ENCODE measurements around the gene CYP27B1.
"Not testable (repeated sequence)": the region's sequence is repeated elsewhere in the genome, so short reads cannot be mapped to it uniquely, and the experiment has no call there.

CYP27B1 gene

DNA sequence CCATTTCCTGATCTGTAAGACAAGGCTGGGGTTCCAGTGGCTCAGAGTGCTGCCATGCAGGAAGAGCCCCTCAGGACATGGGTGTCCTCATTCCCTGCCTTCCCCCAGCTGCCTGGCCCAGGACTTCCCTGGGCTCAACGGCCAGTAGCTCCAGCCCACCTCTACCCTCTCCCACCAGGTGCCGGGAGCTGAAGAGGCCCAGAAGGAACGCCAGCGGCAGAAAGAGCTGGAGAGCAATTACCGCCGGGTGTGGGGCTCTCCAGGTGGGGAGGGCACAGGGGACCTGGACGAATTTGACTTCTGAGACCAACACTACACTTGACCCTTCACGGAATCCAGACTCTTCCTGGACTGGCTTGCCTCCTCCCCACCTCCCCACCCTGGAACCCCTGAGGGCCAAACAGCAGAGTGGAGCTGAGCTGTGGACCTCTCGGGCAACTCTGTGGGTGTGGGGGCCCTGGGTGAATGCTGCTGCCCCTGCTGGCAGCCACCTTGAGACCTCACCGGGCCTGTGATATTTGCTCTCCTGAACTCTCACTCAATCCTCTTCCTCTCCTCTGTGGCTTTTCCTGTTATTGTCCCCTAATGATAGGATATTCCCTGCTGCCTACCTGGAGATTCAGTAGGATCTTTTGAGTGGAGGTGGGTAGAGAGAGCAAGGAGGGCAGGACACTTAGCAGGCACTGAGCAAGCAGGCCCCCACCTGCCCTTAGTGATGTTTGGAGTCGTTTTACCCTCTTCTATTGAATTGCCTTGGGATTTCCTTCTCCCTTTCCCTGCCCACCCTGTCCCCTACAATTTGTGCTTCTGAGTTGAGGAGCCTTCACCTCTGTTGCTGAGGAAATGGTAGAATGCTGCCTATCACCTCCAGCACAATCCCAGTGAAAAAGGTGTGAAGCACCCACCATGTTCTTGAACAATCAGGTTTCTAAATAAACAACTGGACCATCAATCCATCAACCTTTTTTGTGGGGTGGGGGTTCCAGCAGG, 46.0 kb downstream of the CYP27B1 start:
- FAIRE-seq = no peak

DNA sequence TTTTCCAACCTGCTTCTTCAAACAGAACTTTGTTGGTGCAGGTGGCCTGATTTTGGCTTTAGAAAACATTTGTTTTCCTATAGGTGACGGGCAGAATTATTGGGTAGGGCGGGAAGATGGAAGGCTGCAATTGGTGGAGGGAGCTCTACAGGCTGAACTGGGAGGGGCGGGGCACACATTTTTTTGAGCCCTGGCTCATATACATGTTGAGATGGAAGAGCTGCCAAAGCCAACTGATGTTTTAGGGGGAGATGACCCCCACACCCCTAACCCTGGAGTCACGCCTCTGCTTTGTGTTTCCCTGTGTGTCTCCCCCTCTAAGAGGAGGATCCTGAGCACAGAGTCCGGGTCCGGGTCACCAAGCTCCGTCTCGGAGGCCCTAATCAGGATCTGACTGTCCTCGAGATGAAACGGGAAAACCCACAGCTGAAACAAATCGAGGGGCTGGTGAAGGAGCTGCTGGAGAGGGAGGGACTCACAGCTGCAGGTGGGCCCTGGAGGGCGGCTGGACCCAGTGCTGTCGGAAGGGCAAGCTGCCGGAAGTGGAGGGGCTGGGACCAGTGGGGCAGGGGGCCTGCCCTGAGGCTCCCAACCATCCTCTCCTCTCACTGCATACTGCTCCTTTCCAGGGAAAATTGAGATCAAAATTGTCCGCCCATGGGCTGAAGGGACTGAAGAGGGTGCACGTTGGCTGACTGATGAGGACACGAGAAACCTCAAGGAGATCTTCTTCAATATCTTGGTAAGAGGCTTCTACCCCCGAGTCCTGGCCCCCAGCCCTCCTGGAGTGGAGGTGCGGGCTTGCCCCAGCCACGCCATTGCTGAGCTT, 46.9 kb downstream of the CYP27B1 start:
- no peak for FAIRE-seq

DNA sequence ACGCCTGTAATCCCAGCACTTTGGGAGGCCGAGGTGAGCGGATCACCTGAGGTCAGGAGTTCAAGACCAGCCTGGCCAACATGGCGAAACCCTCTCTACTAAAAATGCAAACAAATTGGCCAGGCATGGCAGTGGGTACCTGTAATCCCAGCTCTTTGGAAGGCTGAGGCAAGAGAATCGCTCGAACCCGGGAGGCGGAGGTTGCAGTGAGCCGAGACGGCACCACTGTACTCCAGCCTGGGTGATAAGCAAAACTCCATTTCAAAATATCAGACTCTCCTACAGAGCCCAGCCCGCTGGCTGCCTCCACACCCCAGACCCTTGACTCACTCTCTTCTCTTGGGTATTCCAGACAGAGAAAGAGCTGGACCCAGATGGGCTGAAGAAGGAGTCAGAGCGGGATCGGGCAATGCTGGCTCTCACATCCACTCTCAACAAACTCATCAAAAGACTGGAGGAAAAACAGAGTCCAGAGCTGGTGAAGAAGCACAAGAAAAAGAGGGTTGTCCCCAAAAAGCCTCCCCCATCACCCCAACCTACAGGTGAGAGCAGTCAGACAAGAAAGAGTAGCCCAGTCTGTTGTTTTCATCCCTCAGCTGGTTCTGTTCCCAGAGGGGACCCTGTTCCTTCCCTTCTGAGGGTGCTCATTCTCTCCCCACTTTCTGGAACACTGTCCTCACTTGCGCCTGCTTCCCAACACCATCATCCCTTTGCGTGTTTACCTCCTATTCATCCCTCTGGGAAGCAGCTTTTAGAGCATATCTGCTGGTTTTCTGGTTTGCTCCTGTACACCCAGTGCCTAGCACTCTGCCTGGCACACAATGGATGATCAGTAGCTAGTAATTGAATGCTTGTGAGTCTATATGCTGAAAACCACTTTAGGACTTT, 48.0 kb downstream of the CYP27B1 start:
- no peak for FAIRE-seq

DNA sequence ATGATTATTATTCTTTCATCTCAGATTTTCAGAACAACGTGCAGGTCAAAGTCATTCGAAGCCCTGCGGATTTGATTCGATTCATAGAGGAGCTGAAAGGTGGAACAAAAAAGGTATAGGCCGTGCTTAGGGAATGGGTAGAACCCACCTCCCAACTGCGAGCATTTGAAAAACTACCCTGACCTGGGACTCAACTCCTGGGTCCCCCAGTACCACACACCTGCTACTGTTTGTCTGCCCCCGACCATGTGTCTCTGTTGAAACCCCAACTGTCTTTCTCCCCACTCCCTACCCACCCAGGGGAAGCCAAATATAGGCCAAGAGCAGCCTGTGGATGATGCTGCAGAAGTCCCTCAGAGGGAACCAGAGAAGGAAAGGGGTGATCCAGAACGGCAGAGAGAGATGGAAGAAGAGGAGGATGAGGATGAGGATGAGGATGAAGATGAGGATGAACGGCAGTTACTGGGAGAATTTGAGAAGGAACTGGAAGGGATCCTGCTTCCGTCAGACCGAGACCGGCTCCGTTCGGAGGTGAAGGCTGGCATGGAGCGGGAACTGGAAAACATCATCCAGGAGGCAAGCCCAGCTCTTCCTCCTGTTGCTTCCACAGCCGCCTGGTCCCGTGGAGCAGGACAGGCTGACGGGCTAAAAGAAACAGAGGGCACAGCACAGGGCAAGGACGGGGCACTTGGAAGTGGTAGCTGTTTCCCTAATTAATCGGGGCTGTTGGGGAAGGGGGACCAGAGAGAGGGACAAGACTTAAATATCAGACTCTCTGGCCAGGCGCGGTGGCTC, 48.8 kb downstream of the CYP27B1 start:
- FAIRE-seq = no peak

DNA sequence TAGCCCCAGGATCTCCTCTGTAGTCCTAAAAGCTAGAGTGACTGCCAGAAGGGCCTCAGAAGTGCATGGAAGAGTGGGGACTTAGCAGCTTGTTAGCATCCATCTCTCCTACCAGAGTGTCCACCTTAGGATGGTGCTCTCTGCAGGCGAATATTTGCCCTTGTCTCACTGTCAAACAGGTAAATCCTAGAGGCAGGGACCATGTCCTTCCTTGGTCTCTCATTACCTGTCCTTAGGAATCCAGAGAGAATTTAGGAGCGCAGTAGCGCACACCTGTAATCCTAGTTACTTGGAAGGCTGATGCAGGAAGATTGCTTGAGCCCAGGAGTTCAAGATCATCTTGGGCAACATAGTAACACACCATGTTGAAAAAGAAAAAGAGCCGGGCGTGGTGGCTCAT, 49.7 kb downstream of the CYP27B1 start:
- no peak for FAIRE-seq

DNA sequence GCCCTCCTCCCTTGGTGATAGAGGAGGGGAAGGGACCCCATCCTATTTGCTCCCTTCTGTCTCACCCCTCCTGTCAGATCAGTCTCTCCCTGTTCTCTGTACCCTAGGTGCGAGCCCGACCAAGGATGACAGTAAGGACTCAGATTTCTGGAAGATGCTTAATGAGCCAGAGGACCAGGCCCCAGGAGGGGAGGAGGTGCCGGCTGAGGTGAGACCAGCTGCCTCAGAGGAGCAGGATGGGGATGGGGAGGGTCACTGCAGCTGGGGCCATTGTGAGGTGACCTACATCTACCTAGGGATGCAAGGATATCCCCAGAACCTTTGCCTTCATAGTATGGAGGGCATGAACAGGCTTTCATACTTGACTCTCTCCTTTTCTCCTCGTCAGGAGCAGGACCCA, 50.6 kb downstream of the CYP27B1 start:
- no peak for FAIRE-seq

DNA sequence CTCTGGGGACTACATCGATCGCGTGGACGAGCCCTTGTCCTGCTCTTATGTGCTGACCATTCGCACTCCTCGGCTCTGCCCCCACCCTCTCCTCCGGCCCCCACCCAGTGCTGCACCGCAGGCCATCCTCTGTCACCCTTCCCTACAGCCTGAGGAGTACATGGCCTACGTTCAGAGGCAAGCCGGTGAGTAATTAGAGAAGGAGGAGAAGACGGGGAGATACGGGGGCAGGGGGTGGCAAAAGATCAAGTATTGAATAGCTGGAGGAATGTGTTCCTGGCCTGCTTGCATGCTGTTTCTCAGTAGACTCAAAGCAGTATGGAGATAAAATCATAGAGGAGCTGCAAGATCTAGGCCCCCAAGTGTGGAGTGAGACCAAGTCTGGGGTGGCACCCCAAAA, 51.1 kb downstream of the CYP27B1 start:
- FAIRE-seq = no peak

DNA sequence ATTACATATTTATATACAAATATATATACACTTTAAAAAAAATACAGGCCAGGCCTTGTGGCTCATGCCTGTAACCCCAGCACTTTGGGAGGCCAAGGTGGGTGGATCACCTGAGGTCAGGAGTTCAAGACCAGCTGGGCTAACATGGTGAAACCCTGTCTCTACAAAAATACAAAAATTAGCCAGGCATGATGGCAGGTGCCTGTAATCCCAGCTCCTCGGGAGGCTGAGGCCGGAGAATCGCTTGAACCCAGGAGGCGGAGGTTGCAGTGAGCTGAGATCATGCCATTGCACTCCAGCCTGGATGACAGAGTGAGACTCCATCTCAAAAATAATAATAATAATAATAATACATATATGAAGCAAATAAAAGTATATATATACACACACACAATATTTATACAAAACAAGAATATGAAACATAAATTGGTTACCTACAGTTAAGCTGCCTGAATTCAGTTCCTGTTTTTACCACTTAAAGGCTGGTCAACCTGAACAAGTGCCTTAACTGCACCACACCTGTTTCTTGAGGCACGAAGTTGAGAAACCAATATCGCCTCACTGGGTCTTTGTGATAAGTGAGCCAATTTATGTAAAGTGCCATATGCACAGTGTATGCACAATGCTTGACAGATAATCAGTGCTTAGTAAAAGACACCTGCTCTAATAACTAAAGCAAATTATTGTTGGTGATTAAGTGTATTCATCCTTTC, 51.7 kb downstream of the CYP27B1 start:
- not testable (repeated sequence) for FAIRE-seq

DNA sequence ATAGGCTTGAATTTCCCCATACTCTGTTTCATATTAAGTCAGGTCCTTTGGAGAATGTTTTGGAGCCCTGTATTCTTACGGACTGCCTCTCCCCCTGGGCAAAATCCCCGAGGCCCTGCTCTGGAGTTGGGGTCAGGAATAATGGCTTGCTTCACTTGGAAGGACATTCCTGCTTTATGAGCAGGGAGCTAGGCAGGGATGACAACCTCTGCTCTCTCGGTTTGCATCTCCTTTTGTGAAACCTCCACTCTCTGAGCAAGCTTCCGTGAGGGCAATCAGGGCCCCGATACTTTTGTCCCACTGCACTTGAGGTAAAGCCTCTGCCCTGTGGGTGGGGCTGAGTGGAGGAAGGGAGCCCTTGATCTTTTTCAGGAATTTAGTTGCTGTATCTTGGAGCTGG, 53.7 kb downstream of the CYP27B1 start:
- FAIRE-seq = no peak

DNA sequence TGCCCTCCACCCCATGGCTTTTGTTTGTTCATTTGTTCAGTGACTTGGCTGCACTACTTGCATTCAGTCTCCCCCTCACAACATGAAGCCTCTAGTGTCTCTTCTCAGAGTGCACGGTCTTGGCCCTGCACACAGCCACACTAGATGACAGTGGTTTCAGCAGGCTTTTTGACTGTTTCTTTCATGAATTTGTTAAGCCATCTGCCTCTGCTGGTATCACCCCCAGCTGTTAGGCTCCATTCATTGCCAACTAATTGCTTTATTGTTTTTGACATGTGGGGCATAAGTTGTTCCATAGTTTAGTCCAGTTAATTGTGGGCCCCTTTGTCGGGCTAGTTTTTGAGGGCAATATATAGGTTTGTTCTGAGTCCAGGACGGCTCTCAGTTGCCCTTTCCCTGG, 54.2 kb downstream of the CYP27B1 start:
- FAIRE-seq = no peak

Data from G401.6 (cell line).